Measurements from ENCODE around the gene REELD1. TPM values are rescaled to one million over a fixed set of nuclear protein-coding genes. Genes with fewer than 3 reads are reported as not detected.

REELD1 gene
- total RNA-seq (2014; rRNA removed; shearing (Covaris generic)): not detected in 2 replicates

DNA sequence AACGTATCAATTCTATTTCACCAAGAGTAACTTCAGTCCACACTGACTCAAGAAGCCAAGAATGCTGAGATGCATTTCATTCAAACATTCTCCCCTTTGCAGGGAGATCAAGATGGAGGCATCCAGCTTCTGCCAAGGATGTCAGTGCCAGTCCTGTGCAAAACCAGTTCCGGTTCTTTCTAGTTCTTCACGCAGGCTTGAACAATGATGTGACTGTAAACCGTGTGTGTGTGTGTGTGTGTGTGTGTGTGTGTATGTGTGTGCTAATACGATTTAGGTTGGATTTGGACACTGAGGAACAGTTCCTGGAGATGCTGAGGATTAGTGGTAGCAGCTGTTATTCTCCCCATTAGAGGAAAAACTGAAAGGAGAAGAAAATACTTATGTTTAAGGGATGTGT, at the start of gene REELD1:
REELD1 (plus strand) TSS at position 301 of the 400 bp plus-strand sequence. CDS start 2,415 bp downstream, outside the sequence.
- DNase-seq (ENCODE audit: low spot score): no peak

DNA sequence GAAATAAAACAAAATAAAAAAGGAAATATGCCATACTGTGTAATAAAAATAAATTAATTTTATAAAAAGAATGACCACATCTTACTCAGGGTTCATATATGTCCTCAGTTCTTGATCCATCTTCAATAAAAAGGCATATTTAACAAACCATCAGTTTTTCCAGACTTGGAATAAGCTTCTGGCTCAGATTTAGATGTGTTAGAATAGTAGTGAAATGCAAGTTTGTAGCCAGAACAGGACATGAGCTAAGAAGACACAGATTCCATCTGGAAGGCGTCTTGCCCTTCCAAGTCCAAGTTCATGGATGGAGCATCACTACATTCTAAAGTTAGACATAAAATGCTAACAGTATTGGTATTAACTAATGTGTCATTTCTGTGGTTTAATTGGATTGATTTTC, 49.1 kb upstream of the REELD1 start:
- DNase-seq (ENCODE audit: low spot score): no peak

DNA sequence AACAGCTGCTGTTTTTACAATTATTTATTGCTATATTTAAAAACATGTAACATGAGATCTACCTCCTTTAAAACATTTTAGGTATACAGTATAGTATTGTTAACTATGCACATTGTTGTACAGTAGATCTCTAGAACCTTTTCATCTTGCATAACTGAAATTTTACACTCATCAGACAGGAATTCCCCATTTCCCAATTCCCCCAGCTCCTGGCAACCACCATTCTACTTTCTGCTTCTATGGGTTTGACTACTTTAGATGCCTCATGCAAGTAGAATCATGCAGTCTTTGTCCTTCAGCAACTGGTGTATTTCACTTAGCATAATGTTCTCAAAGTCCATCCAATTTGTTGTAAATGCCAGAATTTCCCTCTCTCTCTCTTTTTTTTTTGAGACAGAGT, 48.5 kb upstream of the REELD1 start:
- DNase-seq (ENCODE audit: low spot score): no peak

DNA sequence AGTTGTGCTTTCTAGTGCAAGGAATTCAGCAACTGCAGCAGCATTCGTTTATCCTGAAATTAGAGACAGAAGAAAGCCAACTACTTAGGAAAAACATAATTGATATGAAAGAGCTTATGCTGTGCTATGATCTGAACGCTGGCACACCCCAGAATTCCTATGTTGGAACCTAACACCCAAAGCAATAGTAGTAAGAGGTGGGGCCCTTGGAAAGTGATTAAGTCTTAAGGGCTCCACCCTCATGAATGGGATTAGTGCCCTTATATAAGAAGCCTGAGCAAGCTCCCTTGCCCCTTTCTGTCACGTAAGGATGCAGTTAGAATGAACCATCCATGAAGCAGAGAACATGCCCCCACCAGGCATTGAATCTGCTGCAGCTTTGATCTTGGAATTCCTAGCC, 44.2 kb upstream of the REELD1 start:
- DNase-seq (ENCODE audit: low spot score): no peak

DNA sequence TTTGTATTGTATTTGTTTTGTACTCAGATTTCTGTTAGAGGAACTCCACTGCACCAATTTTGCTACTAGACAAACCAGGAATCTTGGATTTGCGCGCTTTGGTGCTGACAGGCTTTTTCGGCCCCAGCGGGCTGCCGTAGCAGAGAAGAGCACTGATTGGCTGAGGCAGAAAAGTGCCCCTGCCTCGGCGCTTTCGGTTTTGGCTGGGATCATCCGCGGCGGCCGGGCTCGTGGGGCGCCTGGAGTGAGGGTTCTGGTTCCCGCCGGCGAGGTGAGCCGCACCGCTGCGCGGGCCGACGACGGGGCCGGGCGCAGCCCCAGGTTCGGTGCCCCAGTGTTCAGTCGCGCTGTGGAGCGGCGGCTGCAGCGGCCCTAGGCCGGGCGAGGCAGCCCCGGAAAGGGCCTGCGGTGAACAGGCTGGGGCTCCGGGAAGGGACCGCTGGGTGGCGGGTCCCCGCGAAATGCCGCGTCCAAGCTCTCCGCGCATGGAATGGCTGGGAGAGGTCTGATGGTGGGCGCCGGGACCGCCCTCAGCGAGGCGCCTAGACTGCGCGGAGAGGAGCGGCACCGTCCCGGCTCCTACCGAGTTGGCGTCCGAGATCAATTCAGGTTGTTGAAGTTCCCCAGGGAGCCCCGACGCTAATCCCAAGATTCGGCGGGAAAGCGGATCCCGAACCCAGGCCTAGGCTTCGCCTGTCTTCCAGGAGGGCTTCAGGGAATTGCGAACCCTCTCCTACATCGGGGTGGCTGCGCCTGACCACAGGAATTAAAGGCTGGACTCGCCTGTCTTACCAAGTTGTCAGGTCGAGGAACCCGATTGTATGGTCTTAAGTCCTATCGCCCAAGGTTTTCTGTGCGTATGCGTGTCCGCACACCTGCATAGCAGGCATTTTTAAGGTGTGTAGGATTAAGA, 38.5 kb upstream of the REELD1 start, which contains the start of gene LSM6:
LSM6 (plus strand) TSS at position 178 of the 913 bp plus-strand sequence. CDS start 7,204 bp downstream, outside the sequence.
- peak; percentile 72 for DNase-seq (ENCODE audit: low spot score)

DNA sequence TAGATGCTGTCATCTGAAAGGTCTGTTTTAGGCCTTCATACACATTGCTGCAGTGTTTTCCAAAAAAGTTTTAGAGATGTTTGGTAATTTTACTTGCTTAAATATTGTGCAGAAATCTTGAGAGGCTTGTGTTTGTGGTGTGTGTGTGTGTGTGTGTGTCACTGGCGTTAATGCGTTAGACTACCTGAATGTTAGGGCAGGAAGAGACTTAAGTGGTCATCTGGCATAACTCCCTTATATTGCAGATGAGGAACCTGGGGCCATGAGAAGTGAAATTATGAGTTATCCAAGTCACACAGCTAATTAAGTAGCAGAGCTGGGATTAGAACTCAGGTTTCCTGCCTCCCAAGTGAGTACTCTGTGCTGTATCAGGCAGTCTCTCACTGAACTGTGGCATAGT, 37.4 kb upstream of the REELD1 start:
- DNase-seq (ENCODE audit: low spot score): no peak

DNA sequence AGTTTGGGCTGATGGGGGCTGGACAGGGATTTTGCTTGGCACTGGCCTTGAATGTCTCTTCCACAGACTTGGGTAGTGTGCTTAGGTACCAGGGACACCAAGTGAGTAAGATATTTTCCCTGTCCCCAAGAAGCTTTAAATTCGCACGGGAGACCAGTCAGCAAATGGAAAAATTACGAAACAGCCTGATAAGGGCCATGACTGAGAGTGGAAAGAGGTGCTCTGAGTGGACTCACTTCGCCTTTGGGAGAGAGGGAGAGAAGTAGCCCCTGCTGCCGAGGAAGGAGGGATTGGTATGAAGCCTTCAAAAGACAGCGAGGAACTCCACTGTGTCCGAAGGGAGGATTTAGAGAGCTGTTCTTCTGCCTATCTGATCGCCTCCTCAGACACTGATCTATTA, 36.2 kb upstream of the REELD1 start:
- no peak for DNase-seq (ENCODE audit: low spot score)

DNA sequence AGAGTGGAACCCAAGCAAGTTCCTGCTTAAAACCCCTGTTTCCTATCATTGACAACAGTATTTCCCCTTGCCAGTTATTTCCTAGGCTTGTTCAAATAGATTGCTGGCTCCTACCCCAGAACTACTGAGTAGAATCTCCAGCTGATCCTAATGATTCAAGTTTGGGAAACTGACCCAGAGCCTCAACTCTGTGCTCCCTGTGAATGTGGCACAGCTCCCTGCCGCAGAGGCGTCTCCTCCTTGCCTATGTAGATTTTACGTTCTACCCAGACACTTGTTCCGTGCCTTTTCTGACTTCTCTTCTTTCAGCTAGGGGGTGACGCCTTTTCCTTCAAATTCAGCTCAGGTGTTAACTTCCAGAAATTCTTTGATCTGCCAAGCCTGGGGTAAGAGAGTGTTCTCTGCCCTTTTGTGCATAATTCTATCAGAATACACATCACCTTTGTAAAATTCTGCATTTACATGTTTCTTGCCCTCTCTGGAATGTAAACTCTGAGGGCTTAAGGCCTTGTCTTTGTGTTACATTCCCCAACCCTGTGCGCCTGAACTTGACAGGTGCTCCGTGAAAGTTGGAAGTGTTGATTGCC, 34.5 kb upstream of the REELD1 start:
- no peak for DNase-seq (ENCODE audit: low spot score)

DNA sequence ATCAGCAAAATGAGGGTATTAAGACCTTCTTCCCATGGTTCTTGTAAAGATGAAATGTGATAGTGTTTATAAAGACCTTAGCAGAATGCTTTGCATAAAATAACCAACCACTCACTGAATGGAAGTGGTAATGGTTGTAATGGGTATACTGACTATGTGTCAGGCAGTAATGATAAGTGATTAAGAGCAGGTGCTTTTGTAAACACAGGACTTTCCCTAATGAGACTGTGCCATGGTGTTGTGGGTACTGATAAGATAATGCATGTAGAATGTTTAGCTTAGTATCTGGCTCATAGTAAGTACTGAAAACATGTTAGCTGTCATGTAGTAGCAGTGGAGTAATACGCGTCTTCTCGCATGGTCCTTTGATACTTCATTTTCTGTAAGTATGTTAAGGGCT, 31.9 kb upstream of the REELD1 start:
- no peak for DNase-seq (ENCODE audit: low spot score)

DNA sequence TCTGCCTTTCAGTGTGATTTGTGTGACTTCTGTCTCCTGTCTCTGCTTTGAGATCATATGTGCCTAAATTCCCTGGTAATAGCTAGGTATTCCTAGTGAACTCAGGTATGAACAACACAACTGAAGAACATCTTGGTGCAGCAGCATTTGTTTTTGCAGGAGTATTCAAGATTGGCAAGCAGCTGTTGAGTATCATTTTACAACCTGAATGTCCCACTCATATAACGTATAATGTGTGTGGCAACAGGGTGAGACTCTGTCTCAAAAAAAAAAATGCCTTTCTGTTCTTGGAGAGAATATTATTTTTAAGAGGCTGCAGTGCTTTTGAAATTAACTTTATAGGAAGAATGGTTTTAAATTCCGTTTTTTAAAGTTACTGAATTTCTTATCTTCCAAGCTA, 31.1 kb upstream of the REELD1 start:
- no peak for DNase-seq (ENCODE audit: low spot score)

DNA sequence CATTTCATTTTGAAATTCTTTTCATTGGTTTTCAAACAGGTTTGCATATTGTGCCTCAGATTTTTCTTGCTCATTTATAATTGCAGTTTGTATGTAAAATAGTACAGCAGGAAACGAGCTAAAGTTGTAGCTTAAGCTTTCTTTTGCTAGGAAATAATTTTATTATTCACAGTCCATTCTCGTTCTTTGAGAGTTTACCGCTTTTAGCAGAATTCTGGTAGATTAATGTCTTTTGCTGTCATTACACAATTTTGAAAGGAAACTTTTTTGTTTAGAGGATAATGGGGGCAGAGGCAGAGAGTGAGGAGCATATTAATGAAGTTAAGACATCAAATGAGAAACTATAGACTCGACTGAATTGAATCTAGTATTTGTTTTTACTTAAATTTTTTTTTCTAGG, 28.3 kb upstream of the REELD1 start:
- DNase-seq (ENCODE audit: low spot score): no peak

DNA sequence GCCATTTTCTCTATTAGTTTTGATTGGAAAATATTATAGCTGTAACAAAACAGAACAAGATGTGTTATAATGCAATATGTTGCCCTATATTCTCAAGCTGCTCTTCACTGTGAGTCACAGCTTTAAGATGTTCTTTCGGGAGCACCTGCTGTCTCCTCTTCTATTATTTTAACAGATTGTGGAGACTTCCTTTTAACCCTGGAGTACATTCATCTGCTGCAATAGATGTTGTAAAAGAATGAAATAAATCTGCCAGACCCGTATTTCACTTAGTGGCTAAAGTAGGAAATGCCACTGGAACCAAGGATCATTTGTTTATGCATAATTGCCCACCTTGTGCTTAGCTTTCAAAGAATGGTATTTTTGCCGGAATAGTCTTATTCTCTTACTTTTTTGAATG, 27.7 kb upstream of the REELD1 start:
- DNase-seq (ENCODE audit: low spot score): no peak

DNA sequence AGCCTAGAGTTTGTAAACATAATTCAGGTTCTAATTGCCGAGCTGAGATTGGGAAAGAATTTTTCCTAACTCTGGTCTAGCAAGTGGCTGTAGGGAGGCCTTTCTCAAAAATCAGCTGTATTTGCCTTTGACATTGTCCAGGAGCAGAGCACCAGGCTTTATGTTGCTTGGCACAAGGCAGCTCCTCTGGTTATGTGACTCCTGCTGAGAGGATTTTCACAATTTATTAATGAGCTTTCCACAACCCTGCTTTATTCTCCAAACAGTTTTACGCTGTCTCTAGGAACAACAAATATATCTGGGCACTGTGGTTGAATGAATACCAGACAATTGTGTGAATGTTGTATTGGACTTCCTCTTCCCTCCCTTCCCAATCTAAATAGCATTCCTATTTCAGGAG, 23.9 kb upstream of the REELD1 start:
- no peak for DNase-seq (ENCODE audit: low spot score)

DNA sequence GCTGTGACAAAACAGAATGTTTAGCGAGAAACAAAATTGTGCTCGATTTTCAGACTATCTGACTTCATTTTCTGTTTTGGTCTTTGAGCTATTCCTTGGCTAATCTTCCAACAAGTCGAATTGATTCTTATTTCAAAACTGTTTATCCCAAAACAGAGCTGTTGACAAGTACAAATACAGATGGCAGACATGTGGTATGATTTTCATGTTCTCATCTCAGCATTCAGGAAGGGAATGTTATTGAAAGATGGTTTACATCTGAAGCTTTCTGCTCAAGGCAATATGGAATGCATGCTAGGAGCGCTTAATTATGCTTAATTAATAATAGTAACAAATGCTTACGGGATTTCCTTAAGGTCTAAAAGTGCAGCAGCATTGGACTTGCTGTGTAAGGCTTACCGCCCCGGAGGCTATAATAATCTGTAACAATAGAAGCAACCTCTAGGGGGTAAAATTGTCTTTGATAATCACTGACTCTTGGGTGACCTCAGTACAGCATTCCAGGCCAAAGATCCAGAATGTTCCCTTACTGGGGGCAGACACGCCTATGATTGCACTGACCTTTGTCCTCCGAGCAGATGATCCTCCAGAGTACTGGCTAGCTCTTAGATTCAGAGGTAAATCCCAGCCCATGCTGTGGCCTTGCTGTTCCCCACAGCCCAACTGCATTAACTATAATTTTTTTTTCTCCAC, 22.4 kb upstream of the REELD1 start:
- DNase-seq (ENCODE audit: low spot score): no peak

DNA sequence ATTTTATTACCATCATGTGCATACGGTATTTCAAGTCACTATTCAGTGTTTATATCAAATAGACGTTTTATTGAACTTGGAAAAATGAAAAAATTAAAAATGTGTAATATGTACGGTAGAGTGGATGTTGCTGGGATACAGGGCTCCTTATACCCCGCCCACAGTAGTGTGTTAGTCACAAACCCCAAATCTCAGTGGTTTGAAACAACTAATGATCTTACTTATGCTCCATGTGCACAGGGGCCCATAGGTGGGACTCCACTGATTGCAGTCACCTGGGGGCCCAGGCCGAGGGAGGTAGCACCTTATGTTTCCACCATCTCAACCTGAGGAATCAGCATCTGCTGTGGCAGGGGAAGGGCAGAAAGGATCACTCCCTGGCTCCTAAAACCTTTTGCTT, 20.7 kb upstream of the REELD1 start:
- no peak for DNase-seq (ENCODE audit: low spot score)

DNA sequence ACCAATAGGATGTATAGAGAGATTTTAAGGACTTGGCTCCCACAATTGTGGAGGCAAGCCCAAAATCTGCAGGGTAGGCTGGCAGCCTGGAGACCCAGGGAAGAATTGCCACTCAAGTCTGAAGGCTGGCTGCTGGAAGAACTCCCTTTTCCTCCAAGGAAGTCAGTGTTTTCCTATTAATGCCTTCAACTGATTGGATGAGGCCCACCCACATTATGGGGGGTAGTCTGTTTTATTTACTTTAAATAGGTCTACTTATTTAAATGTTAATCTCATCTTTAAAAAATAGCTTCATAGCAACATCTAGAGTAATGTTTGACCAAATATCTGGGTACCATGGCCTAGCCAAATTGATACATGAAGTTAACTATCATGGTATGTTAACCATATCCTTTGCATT, 20.1 kb upstream of the REELD1 start:
- no peak for DNase-seq (ENCODE audit: low spot score)

DNA sequence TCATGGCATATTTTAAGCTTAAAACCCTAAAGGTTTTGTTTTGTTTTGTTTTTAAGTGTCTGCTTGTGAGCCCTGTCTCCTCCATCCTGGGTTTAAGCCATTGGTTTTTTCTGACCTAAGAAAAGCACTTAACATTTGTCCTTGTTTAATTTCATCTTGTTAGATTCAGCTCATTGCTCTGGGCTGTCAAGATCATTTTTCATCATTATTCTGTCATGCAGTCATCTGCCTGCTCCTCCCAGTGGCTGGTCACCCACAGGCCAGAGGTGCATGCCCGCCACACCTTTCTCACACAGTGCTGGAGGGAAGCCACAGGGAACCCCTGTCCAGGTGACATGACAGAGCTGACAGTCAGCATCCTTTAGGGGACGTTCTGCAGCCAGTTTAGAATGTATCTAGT, 11.7 kb upstream of the REELD1 start:
- no peak for DNase-seq (ENCODE audit: low spot score)

DNA sequence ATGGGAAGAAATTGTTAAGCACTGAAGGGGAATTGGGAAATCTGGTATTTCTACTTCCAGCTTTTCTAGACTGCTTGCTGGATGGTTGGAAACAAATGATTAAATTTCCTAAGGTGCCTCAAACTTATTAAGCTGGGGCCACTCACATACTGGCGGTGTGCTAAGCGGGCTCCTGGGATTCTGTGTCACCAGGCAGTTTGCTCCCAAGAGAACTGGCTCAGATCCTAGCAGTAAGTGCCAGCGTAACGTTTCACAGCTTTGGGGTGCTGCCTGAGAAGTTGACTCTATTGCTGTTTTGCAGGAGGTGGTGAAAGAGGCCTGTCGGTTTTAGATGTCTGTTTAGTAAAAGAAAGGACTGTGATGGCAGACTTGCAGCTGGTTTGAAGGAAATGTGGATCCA, 6.9 kb upstream of the REELD1 start:
- DNase-seq (ENCODE audit: low spot score): no peak

DNA sequence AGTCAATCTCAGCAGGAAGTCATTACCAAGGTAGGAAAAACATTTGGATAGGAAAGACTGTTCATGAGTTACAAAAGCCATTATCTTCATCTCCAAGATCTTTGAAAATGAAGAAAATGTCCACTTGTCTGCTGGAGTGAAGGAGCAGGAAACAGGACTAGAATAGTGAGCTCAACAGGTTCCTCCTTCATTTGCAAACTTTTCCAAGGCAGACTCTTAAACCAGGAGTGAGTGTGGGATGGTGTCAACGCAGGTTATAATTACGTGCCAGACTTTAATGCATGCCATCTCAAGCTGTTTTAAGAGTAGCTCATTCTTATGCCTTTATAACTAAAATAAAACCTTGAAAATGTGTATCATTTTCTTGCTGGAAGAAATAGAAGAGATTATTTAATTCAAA, 3.4 kb upstream of the REELD1 start:
- DNase-seq (ENCODE audit: low spot score): no peak

DNA sequence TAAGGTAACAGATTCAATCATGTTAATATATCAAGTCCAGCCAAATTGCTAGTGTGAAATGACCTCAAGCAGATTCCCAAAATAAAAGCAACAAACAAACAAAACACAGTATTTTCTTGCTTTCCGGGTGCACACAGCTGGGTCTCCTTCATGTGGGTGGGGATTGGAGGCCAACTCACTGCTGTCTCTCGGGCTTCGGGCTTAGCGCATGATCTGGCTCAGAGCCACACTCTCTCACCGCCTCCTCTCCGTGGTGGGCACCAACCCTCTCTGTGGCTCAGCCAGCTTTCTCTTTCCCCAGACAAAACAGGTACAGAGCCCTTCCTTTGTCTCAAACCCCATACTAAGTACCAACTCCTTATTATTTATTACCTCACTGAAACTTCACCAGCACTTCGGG, 2.9 kb upstream of the REELD1 start:
- no peak for DNase-seq (ENCODE audit: low spot score)

DNA sequence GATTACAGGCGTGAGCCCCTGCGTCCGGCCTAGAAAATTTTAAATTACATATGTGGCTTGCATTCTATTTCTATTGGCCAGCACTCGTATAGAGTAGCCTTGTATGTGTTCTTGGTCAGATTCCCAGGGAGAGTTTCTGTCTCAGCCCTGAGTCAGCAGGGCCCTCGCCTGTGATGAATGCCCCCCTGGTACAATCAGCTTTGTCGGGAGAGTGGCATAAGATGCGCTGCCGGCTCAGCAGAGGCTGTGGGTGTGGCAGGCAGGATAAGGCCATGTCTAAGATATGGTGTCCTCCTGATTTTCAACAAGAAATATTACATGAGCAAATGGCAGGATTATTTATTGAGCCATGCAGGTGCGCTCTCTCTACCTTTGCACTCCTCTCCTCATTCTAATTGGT, 1.6 kb upstream of the REELD1 start:
- DNase-seq (ENCODE audit: low spot score): no peak

DNA sequence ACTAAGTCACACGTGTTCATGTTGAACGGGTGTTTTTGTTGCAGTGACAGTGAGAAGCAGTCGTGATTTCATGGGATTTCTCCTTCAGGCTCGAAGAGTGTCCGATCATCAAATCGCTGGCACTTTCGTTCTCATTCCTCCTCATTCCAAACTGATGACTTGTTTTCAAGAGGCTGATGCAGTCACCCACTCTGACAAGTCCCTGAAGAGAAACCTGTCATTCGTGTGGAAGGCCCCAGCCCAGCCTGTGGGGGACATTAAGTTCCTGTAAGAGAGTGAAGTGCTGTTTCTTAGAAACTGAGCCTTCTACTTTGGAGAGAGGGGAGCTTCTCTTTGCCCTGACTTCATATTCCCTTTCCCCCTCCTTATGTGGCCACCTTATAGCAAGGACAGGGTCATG, 8.0 kb downstream of the REELD1 start:
- no peak for DNase-seq (ENCODE audit: low spot score)

Measured in HT-29 (cell line).